CD4-positive, CD25-positive, alpha-beta regulatory T cell (primary cell): ENCODE measurements around the gene MAP4K1. TPM values are rescaled to one million over a fixed set of nuclear protein-coding genes. Genes with fewer than 3 reads are reported as not detected.
"Not testable (repeated sequence)": the region's sequence is repeated elsewhere in the genome, so short reads cannot be mapped to it uniquely, and the experiment has no call there.

ENCODE experiments used
- ATAC-seq, 2 donors: fragments of 150-1000 bp; cut with Tn5 transposase; one replicate each; pipeline ENCODE4 v1.10.0; 2021; ENCODE audit warnings: low read depth in 2 of 2, moderate number of reproducible peaks in 2 of 2, moderate library complexity in 1 of 2
- DNase-seq, 3 donors: peaks; one replicate each; pipeline versions ENCODE4 v3.0.0 to v3.0.0-alpha.2; 2012 to 2022; ENCODE audit warnings: mixed read lengths in 1 of 3
- H3K27ac ChIP-seq: one replicate; pipeline ENCODE4 v1.7.0; 2013; ENCODE audit warnings: mild to moderate bottlenecking, low read length; ENCODE audit not compliant: insufficient read depth, poor library complexity, severe bottlenecking
- H3K27me3 ChIP-seq: one replicate; pipeline ENCODE4 v1.7.0; 2013; ENCODE audit warnings: low read length; ENCODE audit not compliant: control insufficient read depth, insufficient read depth
- H3K36me3 ChIP-seq: one replicate; pipeline ENCODE4 v1.7.0; 2013; ENCODE audit warnings: mild to moderate bottlenecking, low read length, moderate library complexity; ENCODE audit not compliant: control insufficient read depth, insufficient read depth
- H3K4me1 ChIP-seq: 2 replicates; pipeline ENCODE4 v1.7.0; 2013; ENCODE audit warnings: mild to moderate bottlenecking, low read length; ENCODE audit not compliant: insufficient read depth, control insufficient read depth, poor library complexity, severe bottlenecking
- H3K4me3 ChIP-seq: one replicate; pipeline ENCODE4 v1.7.0; 2013; ENCODE audit warnings: low read depth, mild to moderate bottlenecking, low read length, moderate library complexity
- H3K9me3 ChIP-seq, 2 experiments: 1 replicate in 1 of 2; 2 replicates in 1 of 2; pipeline ENCODE4 v1.7.0; 2013; ENCODE audit warnings: low read length in 2 of 2, mild to moderate bottlenecking in 1 of 2, moderate library complexity in 1 of 2; ENCODE audit not compliant: control insufficient read depth in 2 of 2
- H3K27ac Mint-ChIP-seq, 3 donors: one replicate each; pipeline ENCODE4 v1.8.0; 2020 to 2022; ENCODE audit warnings: mild to moderate bottlenecking in 3 of 3, mixed read lengths in 3 of 3, moderate library complexity in 2 of 3
- H3K27me3 Mint-ChIP-seq: one replicate; pipeline ENCODE4 v1.8.0; 2022; ENCODE audit warnings: mild to moderate bottlenecking, mixed read lengths
- H3K36me3 Mint-ChIP-seq: one replicate; pipeline ENCODE4 v1.8.0; 2020; ENCODE audit warnings: mixed read lengths
- H3K4me1 Mint-ChIP-seq, 4 donors: one replicate each; pipeline ENCODE4 v1.8.0; 2020 to 2022; ENCODE audit warnings: mixed read lengths in 4 of 4, mild to moderate bottlenecking in 1 of 4
- H3K4me3 Mint-ChIP-seq, 4 donors: one replicate each; pipeline ENCODE4 v1.8.0; 2020 to 2022; ENCODE audit warnings: mild to moderate bottlenecking in 4 of 4, mixed read lengths in 4 of 4, moderate library complexity in 3 of 4
- H3K9me3 Mint-ChIP-seq, 7 donors: one replicate each; pipeline ENCODE4 v1.8.0; 2020 to 2022; ENCODE audit warnings: mixed read lengths in 7 of 7, mild to moderate bottlenecking in 3 of 7, moderate library complexity in 2 of 7
- polyA plus RNA-seq, 4 donors: library from polyadenylated mRNA; unstranded; fragments of 300-500 nt; fragmentation: Illumina TruSeq; gene quantifications; one replicate each; pipeline ENCODE4 v1.2.3, GENCODE V29; 2021
- total RNA-seq: library from RNA; stranded (reverse); gene quantifications from one replicate; pipeline ENCODE4 v1.2.3, GENCODE V29; 2022

The MAP4K1 gene
- total and polyA plus RNA-seq, 5 donors from 2014 or later, result 117 to 310 (median 157) TPM

- H3K9me3 Mint-ChIP-seq, H3K27ac Mint-ChIP-seq, H3K4me3 Mint-ChIP-seq, H3K4me3 ChIP-seq, DNase-seq, H3K36me3 ChIP-seq, H3K9me3 ChIP-seq, H3K27me3 Mint-ChIP-seq, H3K36me3 Mint-ChIP-seq, H3K27me3 ChIP-seq, H3K27ac ChIP-seq, ATAC-seq: not testable (repeated sequence)
- H3K4me1 ChIP-seq, result peaks cover 24% of the 10 kb centered on the region
- peaks cover 15 to 39% (median 25%) of the 10 kb centered on the region in 4 donors for H3K4me1 Mint-ChIP-seq
Observed at GRCh38 chr19:38553239-38553638, 64.5 kb downstream of the MAP4K1 start.

GRCh38 chr19:38551450-38551813, 66.3 kb downstream of the MAP4K1 start:
- Mint-ChIP-seq H3K4me1 (peaks cover 9 to 26% (median 15%) of the 10 kb centered on the region in 4 donors), H3K4me3 (peak overlapping the region in 1 of 4 donors; percentile 47), H3K9me3 (peaks cover 0 to 1% (median 0%) of the 10 kb centered on the region in 7 donors), H3K27me3 (peaks cover 4% of the 10 kb centered on the region), H3K36me3 (peaks cover 4% of the 10 kb centered on the region), H3K27ac (peak overlapping the region in 2 of 3 donors; percentile 64 to 93)
- DNase-seq (peak in 1 of 3 donors; percentile 32), ATAC-seq (no peak)
- Histone ChIP-seq H3K36me3 (no peaks in the 10 kb centered on the region), H3K27me3 (no peaks in the 10 kb centered on the region), H3K4me1 (peaks cover 7% of the 10 kb centered on the region), H3K27ac (no peak overlapping the region), H3K4me3 (no peak overlapping the region), H3K9me3 (no peaks in the 10 kb centered on the region)

- Mint-ChIP-seq H3K27me3 (peaks cover 3% of the 10 kb centered on the region), H3K36me3 (peaks cover 4% of the 10 kb centered on the region), H3K9me3 (peaks cover 0 to 1% (median 0%) of the 10 kb centered on the region in 7 donors), H3K4me1 (peaks cover 6 to 27% (median 13%) of the 10 kb centered on the region in 4 donors), H3K4me3 (no peak overlapping the region), H3K27ac (no peak overlapping the region)
- Histone ChIP-seq H3K27ac (no peak overlapping the region), H3K4me1 (peaks cover 7% of the 10 kb centered on the region), H3K27me3 (no peaks in the 10 kb centered on the region), H3K36me3 (no peaks in the 10 kb centered on the region), H3K4me3 (no peak overlapping the region), H3K9me3 (no peaks in the 10 kb centered on the region)
- ATAC-seq (no peak), DNase-seq (no peak)
Observed at GRCh38 chr19:38550376-38550775, 67.4 kb downstream of the MAP4K1 start.

GRCh38 chr19:38549942-38550341, 67.8 kb downstream of the MAP4K1 start:
- no peak overlapping the region for H3K27ac ChIP-seq
- Mint-ChIP-seq H3K36me3 (peaks cover 4% of the 10 kb centered on the region), H3K9me3 (peaks cover 0 to 1% (median 0%) of the 10 kb centered on the region in 7 donors), H3K4me3 (no peak overlapping the region), H3K27ac (no peak overlapping the region), H3K27me3 (no peaks in the 10 kb centered on the region), H3K4me1 (peaks cover 5 to 26% (median 11%) of the 10 kb centered on the region in 4 donors)
- peaks cover 8% of the 10 kb centered on the region for H3K4me1 ChIP-seq
- no peaks in the 10 kb centered on the region for H3K27me3 ChIP-seq
- DNase-seq, result no peak
- no peaks in the 10 kb centered on the region for H3K9me3 ChIP-seq
- no peaks in the 10 kb centered on the region for H3K36me3 ChIP-seq
- H3K4me3 ChIP-seq, result no peak overlapping the region
- ATAC-seq, result no peak

- DNase-seq (no peak), ATAC-seq (no peak)
- Histone ChIP-seq H3K4me3 (no peak overlapping the region), H3K9me3 (no peaks in the 10 kb centered on the region), H3K36me3 (no peaks in the 10 kb centered on the region), H3K4me1 (peaks cover 10% of the 10 kb centered on the region), H3K27ac (no peak overlapping the region), H3K27me3 (no peaks in the 10 kb centered on the region)
- Mint-ChIP-seq H3K4me1 (peaks cover 11 to 31% (median 16%) of the 10 kb centered on the region in 4 donors), H3K4me3 (no peak overlapping the region), H3K27ac (no peak overlapping the region), H3K9me3 (peaks cover 0 to 4% (median 0%) of the 10 kb centered on the region in 7 donors), H3K27me3 (no peaks in the 10 kb centered on the region), H3K36me3 (peaks cover 4% of the 10 kb centered on the region)
Observed at GRCh38 chr19:38549061-38549460, 68.7 kb downstream of the MAP4K1 start.

- no peaks in the 10 kb centered on the region for H3K9me3 ChIP-seq
- Mint-ChIP-seq H3K9me3 (peaks cover 0 to 4% (median 0%) of the 10 kb centered on the region in 7 donors), H3K4me1 (peaks cover 12 to 29% (median 21%) of the 10 kb centered on the region in 4 donors), H3K27me3 (no peaks in the 10 kb centered on the region), H3K27ac (no peak overlapping the region), H3K36me3 (peaks cover 4% of the 10 kb centered on the region), H3K4me3 (no peak overlapping the region)
- ATAC-seq (no peak), DNase-seq (no peak)
- H3K27ac ChIP-seq, result no peak overlapping the region
- no peak overlapping the region for H3K4me3 ChIP-seq
- peaks cover 13% of the 10 kb centered on the region for H3K4me1 ChIP-seq
- no peaks in the 10 kb centered on the region for H3K36me3 ChIP-seq
- no peaks in the 10 kb centered on the region for H3K27me3 ChIP-seq
Observed at GRCh38 chr19:38547421-38547820, 70.3 kb downstream of the MAP4K1 start.

- DNase-seq (no peak), ATAC-seq (no peak)
- H3K4me3 ChIP-seq, result no peak overlapping the region
- H3K27ac ChIP-seq, result no peak overlapping the region
- H3K9me3 ChIP-seq, result no peaks in the 10 kb centered on the region
- Mint-ChIP-seq H3K27ac (peak overlapping the region in 1 of 3 donors; percentile 15), H3K27me3 (no peaks in the 10 kb centered on the region), H3K9me3 (peaks cover 0 to 4% (median 0%) of the 10 kb centered on the region in 7 donors), H3K36me3 (no peaks in the 10 kb centered on the region), H3K4me1 (peaks cover 11 to 26% (median 17%) of the 10 kb centered on the region in 4 donors), H3K4me3 (no peak overlapping the region)
- no peaks in the 10 kb centered on the region for H3K36me3 ChIP-seq
- H3K4me1 ChIP-seq, result peaks cover 13% of the 10 kb centered on the region
- no peaks in the 10 kb centered on the region for H3K27me3 ChIP-seq
Observed at GRCh38 chr19:38545596-38545995, 72.2 kb downstream of the MAP4K1 start.

- Histone ChIP-seq H3K4me1 (peaks cover 17% of the 10 kb centered on the region), H3K4me3 (peak overlapping the region; percentile 49), H3K36me3 (no peaks in the 10 kb centered on the region), H3K9me3 (no peaks in the 10 kb centered on the region), H3K27me3 (no peaks in the 10 kb centered on the region), H3K27ac (no peak overlapping the region)
- ATAC-seq (no peak), DNase-seq (peak in 1 of 3 donors; percentile 69)
- Mint-ChIP-seq H3K27ac (peak overlapping the region; percentile 5 to 94 (median 12)), H3K36me3 (no peaks in the 10 kb centered on the region), H3K4me1 (peaks cover 11 to 29% (median 17%) of the 10 kb centered on the region in 4 donors), H3K9me3 (peaks cover 0 to 4% (median 0%) of the 10 kb centered on the region in 7 donors), H3K4me3 (peak overlapping the region in 2 of 4 donors; percentile 25 to 54), H3K27me3 (no peaks in the 10 kb centered on the region)
Observed at GRCh38 chr19:38544569-38545315, 73.0 kb downstream of the MAP4K1 start.
